ENCODE data around the gene TGFBI. TPM values are rescaled to one million over a fixed set of nuclear protein-coding genes. Genes with fewer than 3 reads are reported as not detected.
"Not testable (repeated sequence)": the region's sequence is repeated elsewhere in the genome, so short reads cannot be mapped to it uniquely, and the experiment has no call there.

TGFBI gene
- total RNA-seq, 4 donors from 2014 or later, result 7.3 to 63.5 (median 33.3) TPM

- Histone ChIP-seq H3K27ac (no peak overlapping the region), H3K4me3 (no peak overlapping the region), H3K4me1 (peaks cover 0 to 16% (median 0%) of the 10 kb centered on the region in 3 donors), H3K36me3 (peaks cover 0 to 16% (median 0%) of the 10 kb centered on the region in 3 donors), H3K27me3 (peaks cover 0 to 42% (median 2%) of the 10 kb centered on the region in 4 donors), H3K9me3 (peaks cover 0 to 8% (median 0%) of the 10 kb centered on the region in 3 donors)
- TF ChIP-seq POLR2A (IDR thresholded peaks at IDR 0.05) (no peak), CTCF (IDR thresholded peaks at IDR 0.05) (no peak)
- intact Hi-C loops (cut with DNase I), result no loop called here
- DNase-seq, result no peak
- 50 to 71% methylated on average over 6 of the region's 6 CpGs for WGBS, 2 donors
These were observed 13.9 kb downstream of the TGFBI start for GRCh38 chr5:136042665-136043121.

- intact Hi-C loops (cut with DNase I), result no loop called here
- TF ChIP-seq CTCF (IDR thresholded peaks at IDR 0.05) (no peak), POLR2A (IDR thresholded peaks at IDR 0.05) (no peak)
These were observed 14.8 kb downstream of the TGFBI start for GRCh38 chr5:136043551-136043950.

GRCh38 chr5:136043968-136044610 is 15.3 kb downstream of the TGFBI start:
- no peak for DNase-seq
- H3K27me3 ChIP-seq, result peaks cover 0 to 34% (median 2%) of the 10 kb centered on the region in 4 donors
- no peaks in the 10 kb centered on the region for H3K9me3 ChIP-seq
- no peak for TF ChIP-seq CTCF (IDR thresholded peaks at IDR 0.05)
- no peak for TF ChIP-seq POLR2A (IDR thresholded peaks at IDR 0.05)
- 96 to 98% methylated on average over 8 of the region's 8 CpGs for WGBS, 2 donors
- H3K4me3 ChIP-seq, result no peak overlapping the region
- intact Hi-C loops (cut with DNase I), result no loop called here
- H3K27ac ChIP-seq, result no peak overlapping the region
- peaks cover 0 to 12% (median 0%) of the 10 kb centered on the region in 3 donors for H3K4me1 ChIP-seq
- peaks cover 0 to 21% (median 0%) of the 10 kb centered on the region in 3 donors for H3K36me3 ChIP-seq

More at GRCh38 chr5:136043551-136043950, 14.8 kb downstream of the TGFBI start:
- Histone ChIP-seq H3K9me3 (peaks cover 0 to 5% (median 0%) of the 10 kb centered on the region in 3 donors), H3K4me3 (no peak overlapping the region), H3K36me3 (peaks cover 0 to 20% (median 0%) of the 10 kb centered on the region in 3 donors), H3K27ac (no peak overlapping the region), H3K27me3 (peaks cover 0 to 37% (median 2%) of the 10 kb centered on the region in 4 donors), H3K4me1 (peaks cover 0 to 12% (median 0%) of the 10 kb centered on the region in 3 donors)
- WGBS, 2 donors, result 70 to 82% methylated on average over 1 to 2 of the region's 2 CpGs
- no peak for DNase-seq

- DNase-seq; intact Hi-C loops (cut with DNase I); H3K4me3 ChIP-seq; H3K9me3 ChIP-seq; H3K27ac ChIP-seq: not testable (repeated sequence)
- 77 to 85% methylated on average over 6 of the region's 8 CpGs for WGBS, 2 donors
- peaks cover 0 to 12% (median 0%) of the 10 kb centered on the region in 3 donors for H3K4me1 ChIP-seq
- peaks cover 0 to 24% (median 0%) of the 10 kb centered on the region in 4 donors for H3K27me3 ChIP-seq
- peaks cover 0 to 30% (median 0%) of the 10 kb centered on the region in 3 donors for H3K36me3 ChIP-seq
These were observed 16.2 kb downstream of the TGFBI start for GRCh38 chr5:136045026-136045425.

GRCh38 chr5:136046246-136046645 is 17.5 kb downstream of the TGFBI start:
- H3K27me3 ChIP-seq, result peaks cover 0 to 18% (median 0%) of the 10 kb centered on the region in 4 donors
- 91 to 92% methylated on average over 7 to 11 of the region's 12 CpGs for WGBS, 2 donors
- H3K4me1 ChIP-seq, result peaks cover 0 to 6% (median 0%) of the 10 kb centered on the region in 3 donors
- H3K9me3 ChIP-seq, result no peaks in the 10 kb centered on the region
- H3K4me3 ChIP-seq, result no peak overlapping the region
- DNase-seq, result no peak
- no peak overlapping the region for H3K27ac ChIP-seq
- H3K36me3 ChIP-seq, result peaks cover 0 to 30% (median 0%) of the 10 kb centered on the region in 3 donors
- intact Hi-C loops (cut with DNase I), result no loop called here
- TF ChIP-seq POLR2A (IDR thresholded peaks at IDR 0.05) (no peak), CTCF (IDR thresholded peaks at IDR 0.05) (no peak)

Measured in esophagus squamous epithelium (tissue), 5 donors.